ENCODE measurements around the gene TOX2.

Gene TOX2

DNA sequence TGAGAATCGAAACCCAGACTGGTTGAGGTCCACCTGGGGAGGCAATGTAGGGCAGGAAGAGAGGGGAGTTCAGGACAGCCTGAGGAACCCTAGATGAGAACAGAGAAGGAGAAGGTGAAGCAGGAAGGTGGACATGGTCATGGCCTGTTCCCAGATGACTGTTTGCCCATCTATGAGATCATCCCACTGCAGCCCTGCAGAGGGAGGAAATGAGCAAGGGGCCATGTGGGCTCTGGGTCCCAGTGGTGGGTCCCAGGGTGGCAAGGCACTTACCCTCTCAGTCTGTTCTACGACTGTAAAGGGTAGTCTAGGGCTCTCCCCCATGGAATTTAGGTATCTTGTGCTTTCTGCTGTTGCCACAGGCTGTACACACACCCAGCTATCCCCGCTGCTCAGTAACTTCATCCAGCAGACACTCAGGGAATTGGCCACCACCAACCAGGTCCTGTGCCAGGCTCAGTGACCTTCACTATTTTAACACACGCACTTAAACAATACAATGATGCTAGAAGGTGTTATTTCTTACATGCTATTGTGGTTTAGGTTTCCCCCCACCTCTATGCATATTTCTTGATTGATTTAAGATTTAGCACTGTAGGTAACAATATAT, 89.8 kb downstream of the TOX2 start:
- H3K27me3 ChIP-seq (ENCODE audit: control insufficient read depth, insufficient read depth, low read length): no peaks in the 10 kb centered on the region
- no peaks in the 10 kb centered on the region for H3K4me1 ChIP-seq
- H3K9me3 ChIP-seq (ENCODE audit: control insufficient read depth, low read length): no peaks in the 10 kb centered on the region
- no peak overlapping the region for H3K9ac ChIP-seq
- no peak overlapping the region for H2AFZ ChIP-seq
- H3K4me3 ChIP-seq (ENCODE audit: low read depth, low read length): no peak overlapping the region
- no peak overlapping the region for H3K4me2 ChIP-seq (ENCODE audit: low read length)
- TF ChIP-seq, protein P1, sequence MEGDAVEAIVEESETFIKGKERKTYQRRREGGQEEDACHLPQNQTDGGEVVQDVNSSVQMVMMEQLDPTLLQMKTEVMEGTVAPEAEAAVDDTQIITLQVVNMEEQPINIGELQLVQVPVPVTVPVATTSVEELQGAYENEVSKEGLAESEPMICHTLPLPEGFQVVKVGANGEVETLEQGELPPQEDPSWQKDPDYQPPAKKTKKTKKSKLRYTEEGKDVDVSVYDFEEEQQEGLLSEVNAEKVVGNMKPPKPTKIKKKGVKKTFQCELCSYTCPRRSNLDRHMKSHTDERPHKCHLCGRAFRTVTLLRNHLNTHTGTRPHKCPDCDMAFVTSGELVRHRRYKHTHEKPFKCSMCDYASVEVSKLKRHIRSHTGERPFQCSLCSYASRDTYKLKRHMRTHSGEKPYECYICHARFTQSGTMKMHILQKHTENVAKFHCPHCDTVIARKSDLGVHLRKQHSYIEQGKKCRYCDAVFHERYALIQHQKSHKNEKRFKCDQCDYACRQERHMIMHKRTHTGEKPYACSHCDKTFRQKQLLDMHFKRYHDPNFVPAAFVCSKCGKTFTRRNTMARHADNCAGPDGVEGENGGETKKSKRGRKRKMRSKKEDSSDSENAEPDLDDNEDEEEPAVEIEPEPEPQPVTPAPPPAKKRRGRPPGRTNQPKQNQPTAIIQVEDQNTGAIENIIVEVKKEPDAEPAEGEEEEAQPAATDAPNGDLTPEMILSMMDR (IDR thresholded peaks at IDR 0.05): no peak
- no peaks in the 10 kb centered on the region for H3K36me3 ChIP-seq (ENCODE audit: control insufficient read depth, insufficient read depth, low read length)
- H3K27ac ChIP-seq: no peak overlapping the region
- H3K79me2 ChIP-seq: no peaks in the 10 kb centered on the region

DNA sequence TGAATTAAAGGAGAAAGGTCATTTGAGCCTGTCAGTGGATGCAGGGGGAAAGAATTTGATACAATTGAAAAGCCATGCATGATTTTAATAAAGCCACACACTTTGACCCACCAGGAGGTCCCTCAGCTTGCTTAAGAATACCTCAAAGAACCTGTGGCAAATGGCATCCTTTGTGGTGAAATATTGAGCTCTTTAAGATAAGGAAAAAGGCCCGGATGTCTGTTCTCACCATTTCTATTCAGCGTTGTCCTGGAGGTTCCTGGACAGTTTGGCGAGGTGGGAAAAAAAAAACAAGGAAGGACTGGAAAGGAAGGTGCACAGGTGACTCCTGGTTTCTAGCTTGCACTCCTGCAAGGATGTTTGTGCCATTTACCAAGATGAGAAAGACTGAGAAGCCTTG, 91.0 kb downstream of the TOX2 start:
- H3K9me3 ChIP-seq (ENCODE audit: control insufficient read depth, low read length): no peaks in the 10 kb centered on the region
- H3K36me3 ChIP-seq (ENCODE audit: control insufficient read depth, insufficient read depth, low read length): no peaks in the 10 kb centered on the region
- no peak overlapping the region for H3K4me2 ChIP-seq (ENCODE audit: low read length)
- H3K27ac ChIP-seq: no peak overlapping the region
- H3K4me3 ChIP-seq (ENCODE audit: low read depth, low read length): no peak overlapping the region
- TF ChIP-seq, protein P1 (IDR thresholded peaks at IDR 0.05): no peak
- no peak overlapping the region for H3K9ac ChIP-seq
- no peak overlapping the region for H2AFZ ChIP-seq
- H3K27me3 ChIP-seq (ENCODE audit: control insufficient read depth, insufficient read depth, low read length): no peaks in the 10 kb centered on the region
- no peaks in the 10 kb centered on the region for H3K79me2 ChIP-seq
- no peaks in the 10 kb centered on the region for H3K4me1 ChIP-seq

DNA sequence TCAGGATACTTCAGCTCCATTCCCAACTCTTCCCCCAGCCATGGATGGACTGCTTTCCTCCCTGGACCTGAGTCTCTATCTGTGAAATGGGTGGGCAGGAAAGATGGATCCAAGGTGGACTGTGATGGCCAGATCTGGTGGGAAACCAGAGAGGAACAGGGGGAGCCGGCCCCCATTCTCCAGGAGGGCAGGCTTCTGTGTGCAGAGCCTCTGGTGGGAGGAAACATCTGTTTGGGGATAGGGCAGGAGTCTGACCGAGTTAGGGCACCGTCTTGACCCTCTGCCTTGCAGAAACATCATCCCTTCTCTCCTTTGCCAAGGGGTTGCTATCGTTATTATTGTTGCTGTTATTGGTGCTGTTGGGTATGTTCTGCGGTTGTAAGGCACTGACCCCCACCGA, 91.5 kb downstream of the TOX2 start:
- Histone ChIP-seq H3K9ac (no peak overlapping the region), H3K4me3 (ENCODE audit: low read depth, low read length) (no peak overlapping the region), H3K79me2 (no peaks in the 10 kb centered on the region), H3K4me2 (ENCODE audit: low read length) (no peak overlapping the region), H3K9me3 (ENCODE audit: control insufficient read depth, low read length) (no peaks in the 10 kb centered on the region), H3K27me3 (ENCODE audit: control insufficient read depth, insufficient read depth, low read length) (no peaks in the 10 kb centered on the region), H3K36me3 (ENCODE audit: control insufficient read depth, insufficient read depth, low read length) (no peaks in the 10 kb centered on the region), H2AFZ (no peak overlapping the region), H3K4me1 (no peaks in the 10 kb centered on the region), H3K27ac (no peak overlapping the region)
- TF ChIP-seq, protein P1 (IDR thresholded peaks at IDR 0.05): no peak

DNA sequence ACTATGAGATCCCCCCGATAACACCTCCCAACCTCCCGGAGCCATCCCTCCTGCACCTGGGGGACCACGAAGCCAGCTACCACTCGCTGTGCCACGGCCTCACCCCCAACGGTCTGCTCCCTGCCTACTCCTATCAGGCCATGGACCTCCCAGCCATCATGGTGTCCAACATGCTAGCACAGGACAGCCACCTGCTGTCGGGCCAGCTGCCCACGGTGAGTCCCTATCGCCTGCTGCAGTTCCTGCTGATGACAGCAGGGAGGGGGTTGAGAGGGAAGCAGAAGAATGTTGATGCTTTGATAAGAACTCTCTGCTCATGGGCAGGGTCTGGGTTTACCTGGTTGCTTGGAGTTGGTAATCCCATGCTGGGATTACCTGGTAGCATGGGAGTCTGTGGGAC, 91.9 kb downstream of the TOX2 start:
- no peak overlapping the region for H3K9ac ChIP-seq
- TF ChIP-seq, protein P1 (IDR thresholded peaks at IDR 0.05): no peak
- no peak overlapping the region for H3K4me2 ChIP-seq (ENCODE audit: low read length)
- no peak overlapping the region for H2AFZ ChIP-seq
- no peaks in the 10 kb centered on the region for H3K36me3 ChIP-seq (ENCODE audit: control insufficient read depth, insufficient read depth, low read length)
- H3K9me3 ChIP-seq (ENCODE audit: control insufficient read depth, low read length): no peaks in the 10 kb centered on the region
- no peaks in the 10 kb centered on the region for H3K79me2 ChIP-seq
- no peaks in the 10 kb centered on the region for H3K4me1 ChIP-seq
- no peak overlapping the region for H3K27ac ChIP-seq
- H3K4me3 ChIP-seq (ENCODE audit: low read depth, low read length): no peak overlapping the region
- H3K27me3 ChIP-seq (ENCODE audit: control insufficient read depth, insufficient read depth, low read length): no peaks in the 10 kb centered on the region

Measured in parathyroid adenoma (tissue), 2 donors.